Measurements from ENCODE around the gene CYTH4.

The CYTH4 gene

GRCh38 chr22:37345863-37346504 lies 63.7 kb downstream of the CYTH4 start:
- DNase-seq (ENCODE audit: low read depth in 2 of 2): no peak

GRCh38 chr22:37346505-37346895 lies 64.2 kb downstream of the CYTH4 start:
- no peak for DNase-seq (ENCODE audit: low read depth in 2 of 2)

DNA sequence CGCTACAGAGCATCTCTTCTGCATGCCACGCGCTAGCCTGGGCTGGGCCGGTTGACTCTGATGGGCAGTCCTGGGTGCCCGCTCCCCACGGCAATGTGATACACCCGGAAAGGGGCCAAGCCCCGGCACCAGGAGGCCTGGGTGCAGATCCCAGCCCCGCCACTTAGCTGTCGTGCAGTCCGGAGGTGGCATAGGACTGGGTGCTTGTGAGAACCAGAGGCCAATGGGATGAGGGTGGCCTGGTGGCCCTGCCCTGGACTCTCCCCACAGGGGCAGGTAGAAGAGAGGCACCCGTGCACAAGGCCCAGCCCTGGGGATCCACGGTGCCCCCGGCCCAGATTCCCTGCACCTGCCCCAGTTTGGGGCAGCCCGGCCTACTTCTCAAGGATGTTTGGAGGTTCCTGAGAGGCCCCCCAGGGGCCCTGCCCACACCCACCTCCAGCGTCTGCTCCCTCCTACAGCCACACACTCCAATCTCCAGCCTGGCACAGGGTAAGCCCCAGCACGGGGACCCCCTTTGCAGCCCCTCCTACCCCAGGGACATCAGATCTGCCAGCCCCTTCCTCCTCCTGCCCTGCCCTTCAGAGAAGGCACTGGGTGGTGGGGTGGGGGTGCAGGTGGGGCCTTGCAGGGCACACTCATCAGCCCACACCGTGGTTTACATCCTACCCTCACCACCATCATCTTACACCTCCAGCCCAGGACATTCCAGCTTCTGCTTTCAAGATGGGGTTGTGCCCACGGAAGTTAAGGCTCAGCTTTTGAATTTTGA lies 66.9 kb downstream of the CYTH4 start:
- DNase-seq (ENCODE audit: low read depth in 2 of 2): no peak

- DNase-seq (ENCODE audit: low read depth in 2 of 2): no peak
These were observed 68.9 kb downstream of the CYTH4 start for GRCh38 chr22:37351232-37351631.

DNA sequence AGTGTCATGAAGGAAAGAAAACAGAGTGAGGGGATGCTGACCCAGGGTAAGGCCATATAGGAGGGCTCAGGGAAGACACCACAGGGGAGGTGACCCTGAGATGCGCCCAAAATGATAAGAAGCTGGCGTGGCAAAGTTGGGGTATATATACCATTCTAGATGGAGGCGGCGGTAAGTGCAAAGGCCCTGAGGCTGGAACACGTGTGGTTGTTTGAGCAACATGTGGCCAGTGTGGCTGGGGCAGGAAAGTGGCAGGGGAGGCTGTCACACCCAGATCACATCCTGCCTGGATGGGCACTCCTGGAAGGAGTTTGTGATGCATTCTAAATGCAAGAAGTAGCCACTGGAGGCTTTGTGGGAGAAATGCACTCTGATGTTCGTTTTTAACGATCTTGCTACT lies 70.2 kb downstream of the CYTH4 start:
- DNase-seq (ENCODE audit: low read depth in 2 of 2): no peak

GRCh38 chr22:37353839-37354238 lies 71.5 kb downstream of the CYTH4 start:
- no peak for DNase-seq (ENCODE audit: low read depth in 2 of 2)

- DNase-seq (ENCODE audit: low read depth in 2 of 2): no peak
These were observed 72.0 kb downstream of the CYTH4 start for GRCh38 chr22:37354261-37354660.

GRCh38 chr22:37354670-37355069 lies 72.4 kb downstream of the CYTH4 start:
- DNase-seq (ENCODE audit: low read depth in 2 of 2): no peak

DNA sequence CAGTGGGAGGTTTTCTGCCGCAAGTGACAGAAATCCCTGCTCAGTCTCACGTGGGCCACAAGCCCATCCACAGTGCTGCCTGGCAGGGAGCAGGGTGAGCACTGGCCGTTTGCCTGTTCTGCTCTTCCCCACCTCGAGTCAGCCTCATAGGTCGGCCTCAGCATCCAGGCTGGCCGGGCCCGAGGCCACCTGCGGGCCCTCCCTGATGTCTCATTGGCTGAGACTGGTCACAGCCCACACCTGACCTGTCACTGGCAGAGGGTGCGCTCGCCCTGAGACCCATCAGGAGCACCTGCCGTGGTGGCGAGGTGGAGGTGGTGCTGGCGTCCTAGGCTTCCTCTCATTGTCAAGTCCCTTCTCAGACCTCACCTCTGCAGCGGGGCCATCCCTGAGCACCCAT lies 72.9 kb downstream of the CYTH4 start:
- no peak for DNase-seq (ENCODE audit: low read depth in 2 of 2)

DNA sequence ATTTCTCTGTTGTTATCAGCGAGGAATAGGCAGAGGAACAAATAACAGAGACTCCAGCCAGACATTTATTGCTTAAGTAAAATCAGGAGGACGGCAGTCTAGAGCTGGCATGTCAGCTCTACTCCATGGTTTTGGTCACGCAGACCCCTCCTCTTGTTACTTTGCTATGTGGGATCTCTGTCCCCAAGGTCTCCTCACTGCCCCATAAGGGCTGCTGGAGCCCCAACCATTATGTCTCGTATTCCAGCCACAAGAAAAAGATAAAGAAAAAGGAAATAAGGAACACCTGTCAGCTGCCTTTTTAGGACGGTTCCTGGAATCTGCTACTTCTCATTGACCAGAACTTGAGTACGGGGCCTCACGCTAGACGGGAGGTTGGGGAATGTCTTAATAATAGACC lies 74.6 kb downstream of the CYTH4 start:
- DNase-seq (ENCODE audit: low read depth in 2 of 2): no peak

GRCh38 chr22:37357446-37358075 lies 75.3 kb downstream of the CYTH4 start:
- DNase-seq (ENCODE audit: low read depth in 2 of 2): no peak

GRCh38 chr22:37358386-37358785 lies 76.1 kb downstream of the CYTH4 start:
- DNase-seq (ENCODE audit: low read depth in 2 of 2): no peak

DNA sequence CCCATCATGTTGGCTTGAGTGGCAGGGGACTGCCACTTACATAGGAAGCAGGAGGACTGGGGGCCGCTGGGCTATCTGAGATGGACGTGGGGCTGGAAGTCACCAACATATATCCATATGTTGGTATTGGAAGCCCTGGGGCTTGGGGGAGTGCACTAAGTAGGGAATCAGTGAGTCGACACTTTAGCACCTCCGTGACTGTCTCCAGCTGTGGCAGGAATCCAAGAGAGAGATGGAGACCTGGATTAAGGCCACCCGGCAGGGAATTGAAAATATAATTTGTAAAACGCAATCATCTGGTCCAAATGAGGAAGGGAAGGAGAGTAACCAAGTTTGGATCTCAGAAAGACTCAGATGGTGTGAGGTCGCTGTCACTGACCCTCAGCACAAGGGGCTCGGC lies 76.6 kb downstream of the CYTH4 start:
- no peak for DNase-seq (ENCODE audit: low read depth in 2 of 2)

DNA sequence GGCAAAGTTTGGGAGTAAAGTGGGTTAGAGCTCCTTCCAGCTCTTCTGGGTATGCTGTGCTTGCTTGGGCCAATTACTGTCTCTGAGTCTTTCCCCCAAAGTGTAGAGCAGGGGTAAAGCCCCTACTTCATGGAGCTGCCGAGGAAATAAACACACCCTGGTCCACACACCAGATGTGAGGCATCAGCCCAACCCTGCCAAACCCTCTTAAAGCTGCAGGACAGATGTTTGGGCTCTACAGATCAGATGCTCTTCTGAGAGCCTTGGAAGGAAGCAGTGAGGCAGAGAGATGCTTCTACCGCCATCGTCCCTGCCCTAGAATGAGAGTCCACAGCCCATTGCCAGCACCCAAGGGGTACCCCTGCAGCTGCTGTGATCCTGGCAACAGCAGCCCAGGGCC lies 80.3 kb downstream of the CYTH4 start:
- no peak for DNase-seq (ENCODE audit: low read depth in 2 of 2)

DNA sequence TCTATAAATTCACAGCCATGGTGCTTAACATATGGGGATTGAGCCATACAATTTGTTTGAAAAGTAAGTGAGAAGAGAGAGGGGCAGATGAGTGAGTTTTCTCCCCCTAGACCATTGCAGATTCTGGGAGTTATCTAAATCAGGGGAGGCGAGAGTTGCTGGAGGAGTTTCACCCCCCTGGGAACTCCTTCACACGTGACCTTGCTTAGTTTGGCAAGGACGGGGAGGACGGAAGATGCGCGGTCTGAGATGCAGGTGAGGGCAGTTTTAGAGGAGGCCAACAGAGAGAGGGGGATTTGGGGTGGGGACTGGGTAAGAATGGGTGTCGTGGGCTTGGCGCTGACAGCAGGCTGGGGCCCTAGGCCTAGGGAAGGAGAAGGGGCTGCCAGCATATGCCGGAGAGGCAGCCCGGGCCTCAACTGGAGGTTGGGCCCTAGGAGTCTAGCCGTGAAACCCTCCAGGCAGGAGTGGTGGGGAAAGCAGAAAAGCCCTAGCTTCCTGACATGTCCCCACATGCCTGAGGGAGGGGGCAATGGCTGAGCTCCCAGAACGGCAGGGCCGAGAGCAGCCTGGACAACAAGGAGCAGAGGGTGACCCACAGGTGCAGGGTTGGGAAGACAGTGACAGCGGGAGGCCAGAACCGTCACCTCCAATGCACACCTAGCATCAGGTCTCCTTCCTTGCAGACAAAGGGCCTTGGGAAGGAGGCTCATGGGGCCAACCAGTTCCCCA lies 81.1 kb downstream of the CYTH4 start:
- DNase-seq (ENCODE audit: low read depth in 2 of 2): no peak
